CD14-positive monocyte (primary cell): ENCODE measurements around the gene KCNH1. TPM values are rescaled to one million over a fixed set of nuclear protein-coding genes. Genes with fewer than 3 reads are reported as not detected.

Experiments
- DNase-seq, 3 donors: peaks; one replicate each; pipeline ENCODE4 v3.0.0-alpha.2; 2011 to 2022
- H2AFZ ChIP-seq: 2 replicates; pipeline ENCODE4 v1.6.0; 2012; ENCODE audit warnings: mild to moderate bottlenecking, low read depth, low read length, inconsistent platforms; ENCODE audit not compliant: insufficient read depth, poor library complexity, severe bottlenecking
- H3K27ac ChIP-seq, 2 donors: 1 replicate in 1 of 2; 2 replicates in 1 of 2; pipeline ENCODE4 v1.5.1; 2012 to 2013; ENCODE audit warnings: low read length in 2 of 2, control low read depth in 1 of 2, inconsistent platforms in 1 of 2, low read depth in 1 of 2, mild to moderate bottlenecking in 1 of 2
- H3K27me3 ChIP-seq, 2 donors: one replicate each; pipeline versions ENCODE4 v1.6.0 to v1.6.1; 2011 to 2013; ENCODE audit warnings: low read length in 2 of 2; ENCODE audit not compliant: control insufficient read depth in 2 of 2, insufficient read depth in 2 of 2
- H3K36me3 ChIP-seq, 2 donors: replicated peaks in 1 of 2; 1 replicate in 1 of 2; 2 replicates in 1 of 2; pipeline versions ENCODE4 v1.5.1 to v1.6.1; 2012 to 2013; ENCODE audit warnings: low read length in 2 of 2, control low read depth in 1 of 2, inconsistent platforms in 1 of 2, mild to moderate bottlenecking in 1 of 2; ENCODE audit not compliant: insufficient read depth in 2 of 2, control insufficient read depth in 1 of 2
- H3K4me1 ChIP-seq, 2 donors: 1 replicate in 1 of 2; 2 replicates in 1 of 2; pipeline versions ENCODE4 v1.5.1 to v1.6.1; 2012 to 2013; ENCODE audit warnings: low read length in 2 of 2, control low read depth in 1 of 2, inconsistent platforms in 1 of 2, mild to moderate bottlenecking in 1 of 2, moderate library complexity in 1 of 2; ENCODE audit not compliant: insufficient read depth in 2 of 2, control insufficient read depth in 1 of 2
- H3K4me2 ChIP-seq: replicated peaks from 2 replicates; pipeline ENCODE3; 2012; ENCODE audit warnings: low read length, moderate library complexity, mild to moderate bottlenecking; ENCODE audit not compliant: poor library complexity, severe bottlenecking; ENCODE audit errors: extremely low read depth
- H3K4me3 ChIP-seq, 3 experiments: fragments of 200-600 bp in 1 of 3; sonication (generic) in 1 of 3; replicated peaks in 1 of 3; 1 replicate in 2 of 3; 2 replicates in 1 of 3; pipeline ENCODE4 v1.5.1; 2011 to 2013; ENCODE audit warnings: low read length in 3 of 3, mild to moderate bottlenecking in 3 of 3, control low read depth in 2 of 3, low read depth in 2 of 3, inconsistent platforms in 1 of 3, moderate library complexity in 1 of 3
- H3K79me2 ChIP-seq: 2 replicates; pipeline ENCODE4 v1.6.0; 2012; ENCODE audit warnings: mild to moderate bottlenecking, control low read depth, inconsistent platforms, low read length, moderate library complexity; ENCODE audit not compliant: insufficient read depth
- H3K9ac ChIP-seq: 2 replicates; pipeline ENCODE4 v1.6.0; 2017; ENCODE audit warnings: low read length, mild to moderate bottlenecking; ENCODE audit not compliant: insufficient read depth, poor library complexity, severe bottlenecking
- H3K9me3 ChIP-seq, 2 donors: replicated peaks in 1 of 2; 1 replicate in 1 of 2; 2 replicates in 1 of 2; pipeline versions ENCODE4 v1.5.1 to v1.6.1; 2012 to 2013; ENCODE audit warnings: low read length in 2 of 2, control low read depth in 1 of 2; ENCODE audit not compliant: control insufficient read depth in 1 of 2, insufficient read depth in 1 of 2
- H4K20me1 ChIP-seq: 2 replicates; pipeline ENCODE4 v1.6.0; 2012; ENCODE audit warnings: mild to moderate bottlenecking, low read length, control low read depth, moderate library complexity; ENCODE audit not compliant: insufficient read depth
- H3K27ac Mint-ChIP-seq, 7 donors: one replicate each; pipeline ENCODE4 v1.8.0; 2020; ENCODE audit warnings: mild to moderate bottlenecking in 7 of 7, mixed read lengths in 7 of 7, moderate library complexity in 6 of 7, inconsistent platforms in 2 of 7
- H3K27me3 Mint-ChIP-seq, 3 donors: one replicate each; pipeline ENCODE4 v1.8.0; 2021 to 2022; ENCODE audit warnings: low read depth in 3 of 3, mild to moderate bottlenecking in 3 of 3, mixed read lengths in 3 of 3, moderate library complexity in 3 of 3, inconsistent platforms in 1 of 3
- H3K36me3 Mint-ChIP-seq, 2 donors: one replicate each; pipeline ENCODE4 v1.8.0; 2020; ENCODE audit warnings: mixed read lengths in 2 of 2, inconsistent platforms in 1 of 2, mild to moderate bottlenecking in 1 of 2
- H3K4me1 Mint-ChIP-seq: one replicate; pipeline ENCODE4 v1.8.0; 2020; ENCODE audit warnings: mild to moderate bottlenecking, mixed read lengths
- H3K4me3 Mint-ChIP-seq, 2 donors: one replicate each; pipeline ENCODE4 v1.8.0; 2020; ENCODE audit warnings: mild to moderate bottlenecking in 2 of 2, mixed read lengths in 2 of 2, moderate library complexity in 1 of 2
- H3K9me3 Mint-ChIP-seq, 7 donors: one replicate each; pipeline ENCODE4 v1.8.0; 2020 to 2022; ENCODE audit warnings: mixed read lengths in 7 of 7, mild to moderate bottlenecking in 6 of 7, moderate library complexity in 6 of 7, inconsistent platforms in 2 of 7
- CTCF ChIP-seq: fragments of 200-600 bp; IDR thresholded peaks from one replicate; pipeline ENCODE4 v1.8.0; 2022; ENCODE audit warnings: antibody characterized with exemption, mild to moderate bottlenecking
- WGBS: methylation state at CpG from one replicate; pipeline ENCODE4 v1.1.5; 2013; ENCODE audit warnings: missing lambda C conversion rate; ENCODE audit not compliant: insufficient coverage; 5-methylcytosine and 5-hydroxymethylcytosine counted together
- intact Hi-C, 2 donors: fragments of 100-400 bp; cut with micrococcal nuclease; formaldehyde crosslinking; loops; one replicate each; pipeline versions ENCODE4 v1.15.0 to v1.15.1; 2023
- polyA plus RNA-seq, 3 donors: library from polyadenylated mRNA; depleted of rRNA in 1 of 3; unstranded in 2 of 3; stranded (reverse) in 1 of 3; fragments of 300-500 nt in 2 of 3; fragments of >200 nt in 1 of 3; fragmentation: Illumina TruSeq in 2 of 3; gene quantifications; 1 replicate in 2 of 3; 2 replicates in 1 of 3; pipeline ENCODE4 v1.2.3, GENCODE V29; 2012 to 2021

The KCNH1 gene
- polyA plus RNA-seq, 3 donors = not detected

- Histone ChIP-seq H4K20me1 (no peaks in the 10 kb centered on the region), H3K4me1 (no peaks in the 10 kb centered on the region), H3K4me2 (no peak overlapping the region), H3K4me3 (no peak overlapping the region), H2AFZ (no peak overlapping the region), H3K27me3 (no peaks in the 10 kb centered on the region), H3K9ac (no peak overlapping the region), H3K79me2 (no peaks in the 10 kb centered on the region), H3K36me3 (no peaks in the 10 kb centered on the region), H3K9me3 (no peaks in the 10 kb centered on the region), H3K27ac (no peak overlapping the region)
- WGBS = 100% methylated on average over 1 of the region's 3 CpGs
- no peak for DNase-seq
- H3K9me3 Mint-ChIP-seq = peaks cover 0 to 2% (median 0%) of the 10 kb centered on the region in 7 donors
- intact Hi-C loops = no loop called here
- TF ChIP-seq CTCF = no peak
- H3K36me3 Mint-ChIP-seq = no peaks in the 10 kb centered on the region
- no peak overlapping the region for H3K27ac Mint-ChIP-seq
- no peaks in the 10 kb centered on the region for H3K4me1 Mint-ChIP-seq
- H3K4me3 Mint-ChIP-seq = no peak overlapping the region
- peaks cover 0 to 2% (median 1%) of the 10 kb centered on the region in 3 donors for H3K27me3 Mint-ChIP-seq
Observed at GRCh38 chr1:210908791-210909190, 225.2 kb downstream of the KCNH1 start.

- Histone ChIP-seq H3K4me3 (no peak overlapping the region), H3K79me2 (no peaks in the 10 kb centered on the region), H3K9me3 (no peaks in the 10 kb centered on the region), H3K27ac (no peak overlapping the region), H4K20me1 (no peaks in the 10 kb centered on the region), H3K36me3 (no peaks in the 10 kb centered on the region), H3K9ac (no peak overlapping the region), H3K27me3 (no peaks in the 10 kb centered on the region), H3K4me2 (no peak overlapping the region), H2AFZ (no peak overlapping the region), H3K4me1 (no peaks in the 10 kb centered on the region)
- 82% methylated on average over 3 of the region's 5 CpGs for WGBS
- Mint-ChIP-seq H3K9me3 (peaks cover 0 to 2% (median 0%) of the 10 kb centered on the region in 7 donors), H3K4me1 (no peaks in the 10 kb centered on the region), H3K27me3 (peaks cover 0 to 2% (median 1%) of the 10 kb centered on the region in 3 donors), H3K4me3 (no peak overlapping the region), H3K36me3 (no peaks in the 10 kb centered on the region), H3K27ac (no peak overlapping the region)
- no peak for DNase-seq
- no peak for TF ChIP-seq CTCF
- intact Hi-C loops = no loop called here
Observed at GRCh38 chr1:210908257-210908656, 225.7 kb downstream of the KCNH1 start.
